Thyroid gland (tissue), 4 donors: ENCODE results near the gene MBD1.

ENCODE experiments used
- POLR2A ChIP-seq, 2 donors: fragments of 450-650 bp; IDR thresholded peaks; one replicate each; pipeline ENCODE4 v1.6.1; 2017; ENCODE audit warnings: antibody characterized with exemption in 2 of 2, mild to moderate bottlenecking in 2 of 2, moderate library complexity in 1 of 2
- TF ChIP-seq, protein P1 (sequence below), 6 experiments: fragments of 200-600 bp in 3 of 6; fragments of 450-650 bp in 3 of 6; sonication (generic) in 3 of 6; IDR thresholded peaks; one replicate each; pipeline ENCODE4 v1.5.1; 2016 to 2019; ENCODE audit warnings: antibody characterized with exemption in 6 of 6, mild to moderate bottlenecking in 2 of 6, inconsistent platforms in 1 of 6, moderate library complexity in 1 of 6

GRCh38 chr18:50289108-50289443 lies 7.8 kb upstream of the MBD1 start:
- TF ChIP-seq, protein P1, sequence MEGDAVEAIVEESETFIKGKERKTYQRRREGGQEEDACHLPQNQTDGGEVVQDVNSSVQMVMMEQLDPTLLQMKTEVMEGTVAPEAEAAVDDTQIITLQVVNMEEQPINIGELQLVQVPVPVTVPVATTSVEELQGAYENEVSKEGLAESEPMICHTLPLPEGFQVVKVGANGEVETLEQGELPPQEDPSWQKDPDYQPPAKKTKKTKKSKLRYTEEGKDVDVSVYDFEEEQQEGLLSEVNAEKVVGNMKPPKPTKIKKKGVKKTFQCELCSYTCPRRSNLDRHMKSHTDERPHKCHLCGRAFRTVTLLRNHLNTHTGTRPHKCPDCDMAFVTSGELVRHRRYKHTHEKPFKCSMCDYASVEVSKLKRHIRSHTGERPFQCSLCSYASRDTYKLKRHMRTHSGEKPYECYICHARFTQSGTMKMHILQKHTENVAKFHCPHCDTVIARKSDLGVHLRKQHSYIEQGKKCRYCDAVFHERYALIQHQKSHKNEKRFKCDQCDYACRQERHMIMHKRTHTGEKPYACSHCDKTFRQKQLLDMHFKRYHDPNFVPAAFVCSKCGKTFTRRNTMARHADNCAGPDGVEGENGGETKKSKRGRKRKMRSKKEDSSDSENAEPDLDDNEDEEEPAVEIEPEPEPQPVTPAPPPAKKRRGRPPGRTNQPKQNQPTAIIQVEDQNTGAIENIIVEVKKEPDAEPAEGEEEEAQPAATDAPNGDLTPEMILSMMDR (IDR thresholded peaks at IDR 0.05): no peak
- no peak for TF ChIP-seq POLR2A (IDR thresholded peaks at IDR 0.05)
